ENCODE measurements around the gene TMEM144.

TMEM144 gene

DNA sequence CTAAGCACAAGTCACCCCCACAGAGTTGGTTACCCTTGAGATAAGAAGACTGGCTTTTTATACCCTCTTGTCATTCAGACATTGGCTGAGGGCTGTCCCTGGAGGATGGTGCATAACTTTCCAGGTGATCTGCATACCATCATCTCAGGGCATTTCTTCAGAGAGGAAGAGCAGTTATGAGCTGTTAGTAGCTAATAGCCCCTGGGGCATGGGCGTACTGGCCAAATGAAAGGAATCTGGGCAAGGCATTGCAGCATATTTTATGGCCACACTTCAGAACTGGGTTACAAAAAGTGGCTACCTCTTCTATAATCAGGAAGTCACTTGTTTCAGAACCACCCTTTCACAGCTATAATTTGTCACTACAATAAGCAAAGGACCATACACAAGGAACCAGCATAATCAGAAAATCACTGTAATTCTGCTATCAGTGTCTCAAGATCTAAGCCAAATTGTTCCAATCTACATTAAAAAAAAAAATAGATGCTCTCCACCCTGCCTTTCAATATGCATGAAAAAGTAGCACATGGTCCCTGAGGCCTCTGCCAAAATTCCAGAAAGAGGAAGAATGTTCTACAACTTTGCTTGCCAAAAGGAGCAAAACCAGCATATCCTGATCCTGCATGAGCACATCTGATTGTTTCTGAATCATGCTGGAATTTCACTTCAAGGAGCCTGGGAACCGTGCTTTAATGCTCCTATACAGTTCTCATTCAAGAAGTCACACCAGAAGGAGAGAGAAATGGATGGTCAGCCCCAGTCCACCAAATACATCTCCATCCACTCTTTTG is 92.0 kb downstream of the TMEM144 start:
- DNase-seq: no peak

DNA sequence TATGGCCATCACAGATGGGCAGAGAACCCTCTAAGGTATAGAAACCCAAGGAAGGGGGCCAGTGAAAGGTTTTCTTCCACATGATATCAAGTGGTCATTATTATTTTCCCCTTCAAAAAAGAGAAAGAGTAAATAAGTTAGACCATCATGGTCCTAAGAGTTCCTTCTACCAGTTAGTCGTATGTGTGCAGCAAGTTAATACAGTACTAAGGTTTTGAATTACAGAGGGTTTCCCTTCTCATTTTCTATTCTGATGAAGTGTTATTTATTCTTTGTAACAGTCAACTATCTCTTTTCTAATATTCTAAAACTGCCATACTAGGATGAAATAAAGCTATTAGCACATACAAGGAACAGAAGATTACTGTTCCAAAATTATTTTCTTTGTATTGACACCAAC is 94.4 kb downstream of the TMEM144 start:
- no peak for DNase-seq
